Gastroesophageal sphincter (tissue), 3 donors: Measurements from ENCODE around the gene NKD1.

ENCODE experiments used
- POLR2A ChIP-seq, 2 donors: fragments of 450-650 bp; IDR thresholded peaks; one replicate each; pipeline ENCODE4 v1.6.1; 2017; ENCODE audit warnings: antibody characterized with exemption in 2 of 2, mild to moderate bottlenecking in 2 of 2, moderate library complexity in 1 of 2
- TF ChIP-seq, protein P1 (sequence below), 4 experiments: fragments of 200-600 bp in 2 of 4; fragments of 450-650 bp in 2 of 4; sonication (generic) in 1 of 4; IDR thresholded peaks; one replicate each; pipeline ENCODE4 v1.5.1; 2017 to 2019; ENCODE audit warnings: antibody characterized with exemption in 4 of 4, mild to moderate bottlenecking in 2 of 4, moderate library complexity in 2 of 4

DNA sequence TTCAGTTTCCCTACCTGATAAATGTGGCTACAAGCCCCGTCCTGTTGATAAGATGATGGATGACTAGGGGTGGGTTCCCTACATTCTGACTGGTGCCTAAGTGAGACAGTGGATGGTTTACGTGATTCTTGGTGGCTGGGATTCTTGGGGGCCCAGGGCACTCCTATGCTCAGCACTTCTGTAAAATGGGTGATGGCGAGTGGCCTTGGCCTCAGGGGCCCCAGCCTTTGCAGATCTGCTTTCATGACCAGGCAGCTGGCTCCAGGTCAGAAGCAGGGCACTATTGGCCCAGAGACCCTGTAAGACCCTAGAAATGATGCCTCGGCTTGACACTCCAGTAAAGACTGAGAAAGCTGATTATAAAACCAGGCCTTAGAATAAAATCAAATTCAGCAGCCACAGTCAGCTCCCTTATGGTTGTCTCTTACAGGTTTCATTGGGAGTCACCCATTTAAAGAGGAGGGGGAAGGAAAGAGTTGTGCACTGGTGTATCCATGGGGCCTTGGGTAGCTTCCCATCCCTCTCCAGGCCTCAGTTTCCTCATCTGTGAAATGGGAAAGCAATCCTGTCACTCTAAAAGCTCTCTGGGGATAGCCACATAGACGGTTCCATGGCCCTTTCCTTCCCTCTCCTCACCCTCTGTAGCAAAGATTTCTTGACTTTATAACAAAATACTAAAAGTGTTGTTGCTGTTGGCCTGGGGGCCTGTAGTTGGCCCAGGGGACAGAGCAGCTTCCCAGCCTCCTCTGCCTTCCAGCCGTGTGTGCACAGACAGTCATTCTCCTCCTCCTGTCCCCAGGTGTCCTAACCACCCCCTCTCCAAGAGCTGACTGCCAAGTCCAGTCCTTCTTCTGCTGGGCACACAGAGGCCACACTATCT is 131.7 kb downstream of the NKD1 start:
- TF ChIP-seq, protein P1, sequence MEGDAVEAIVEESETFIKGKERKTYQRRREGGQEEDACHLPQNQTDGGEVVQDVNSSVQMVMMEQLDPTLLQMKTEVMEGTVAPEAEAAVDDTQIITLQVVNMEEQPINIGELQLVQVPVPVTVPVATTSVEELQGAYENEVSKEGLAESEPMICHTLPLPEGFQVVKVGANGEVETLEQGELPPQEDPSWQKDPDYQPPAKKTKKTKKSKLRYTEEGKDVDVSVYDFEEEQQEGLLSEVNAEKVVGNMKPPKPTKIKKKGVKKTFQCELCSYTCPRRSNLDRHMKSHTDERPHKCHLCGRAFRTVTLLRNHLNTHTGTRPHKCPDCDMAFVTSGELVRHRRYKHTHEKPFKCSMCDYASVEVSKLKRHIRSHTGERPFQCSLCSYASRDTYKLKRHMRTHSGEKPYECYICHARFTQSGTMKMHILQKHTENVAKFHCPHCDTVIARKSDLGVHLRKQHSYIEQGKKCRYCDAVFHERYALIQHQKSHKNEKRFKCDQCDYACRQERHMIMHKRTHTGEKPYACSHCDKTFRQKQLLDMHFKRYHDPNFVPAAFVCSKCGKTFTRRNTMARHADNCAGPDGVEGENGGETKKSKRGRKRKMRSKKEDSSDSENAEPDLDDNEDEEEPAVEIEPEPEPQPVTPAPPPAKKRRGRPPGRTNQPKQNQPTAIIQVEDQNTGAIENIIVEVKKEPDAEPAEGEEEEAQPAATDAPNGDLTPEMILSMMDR (IDR thresholded peaks at IDR 0.05), result no peak
- no peak for TF ChIP-seq POLR2A (IDR thresholded peaks at IDR 0.05)
